Vagina (tissue), 2 donors: Measurements from ENCODE around the gene PLK5. TPM values are rescaled to one million over a fixed set of nuclear protein-coding genes. Genes with fewer than 3 reads are reported as not detected.
"Not testable (repeated sequence)": the region's sequence is repeated elsewhere in the genome, so short reads cannot be mapped to it uniquely, and the experiment has no call there.

Experiments
- DNase-seq, 2 donors: peaks; one replicate each; pipeline ENCODE4 v3.0.0-alpha.2; 2017; ENCODE audit errors: extremely low spot score in 2 of 2
- H3K27ac ChIP-seq: fragments of 200-600 bp; sonication (generic); one replicate; pipeline ENCODE4 v1.5.1; 2019
- H3K27me3 ChIP-seq: fragments of 200-600 bp; sonication (generic); one replicate; pipeline ENCODE4 v1.5.1; 2019
- H3K36me3 ChIP-seq, 2 donors: fragments of 200-600 bp; sonication (generic); one replicate each; pipeline ENCODE4 v1.5.1; 2017 to 2019
- H3K4me1 ChIP-seq: fragments of 200-600 bp; sonication (generic); one replicate; pipeline ENCODE4 v1.5.1; 2019
- H3K4me3 ChIP-seq, 2 donors: fragments of 200-600 bp; sonication (generic); 1 replicate in 1 of 2; 2 replicates in 1 of 2; pipeline ENCODE4 v1.5.1; 2016 to 2019
- H3K9me3 ChIP-seq: fragments of 200-600 bp; sonication (generic); one replicate; pipeline ENCODE4 v1.5.1; 2019
- CTCF ChIP-seq, 3 experiments: fragments of 450-650 bp in 2 of 3; fragments of 200-600 bp in 1 of 3; sonication (generic) in 1 of 3; IDR thresholded peaks; one replicate each; pipeline ENCODE4 v1.5.1; 2017 to 2019; ENCODE audit warnings: antibody characterized with exemption in 3 of 3, mild to moderate bottlenecking in 2 of 3, moderate library complexity in 2 of 3
- POLR2A ChIP-seq, 2 donors: fragments of 450-650 bp; IDR thresholded peaks; one replicate each; pipeline ENCODE4 v1.6.1; 2017; ENCODE audit warnings: antibody characterized with exemption in 2 of 2, mild to moderate bottlenecking in 2 of 2, moderate library complexity in 2 of 2
- POLR2AphosphoS5 ChIP-seq, 2 donors: sonication (generic); formaldehyde crosslinking; IDR thresholded peaks; one replicate each; pipeline ENCODE4 v1.9.0; 2017; ENCODE audit warnings: antibody characterized with exemption in 2 of 2, mild to moderate bottlenecking in 2 of 2, low read depth in 1 of 2; ENCODE audit not compliant: insufficient read depth in 1 of 2
- intact Hi-C: fragments of 100-400 bp; cut with DNase I; formaldehyde crosslinking; loops from one replicate; pipeline ENCODE4 v1.15.1; 2023
- total RNA-seq: library from RNA; depleted of rRNA; stranded (reverse); fragments of >200 nt; gene quantifications from one replicate; pipeline ENCODE4 v1.2.3, GENCODE V29; 2016

The PLK5 gene
- total RNA-seq, 1 donor from 2014 or later = 0.49 TPM

- TF ChIP-seq CTCF (IDR thresholded peaks at IDR 0.05) (no peak), POLR2A (IDR thresholded peaks at IDR 0.05) (no peak), POLR2AphosphoS5 (IDR thresholded peaks at IDR 0.05; ENCODE audit: insufficient read depth in 1 of 2, low read depth in 1 of 2) (no peak)
- no peaks in the 10 kb centered on the region for H3K27me3 ChIP-seq
- no peak for DNase-seq
- H3K27ac ChIP-seq = no peak overlapping the region
- no peaks in the 10 kb centered on the region for H3K9me3 ChIP-seq
- H3K36me3 ChIP-seq = no peaks in the 10 kb centered on the region
- H3K4me1 ChIP-seq = no peaks in the 10 kb centered on the region
- intact Hi-C loops = no loop called here
- no peak overlapping the region for H3K4me3 ChIP-seq
Measured at GRCh38 chr19:1532003-1532402, 8.1 kb downstream of the PLK5 start.

GRCh38 chr19:1533510-1534150, 9.8 kb downstream of the PLK5 start:
- H3K9me3 ChIP-seq = no peaks in the 10 kb centered on the region
- peaks cover 2% of the 10 kb centered on the region for H3K4me1 ChIP-seq
- H3K4me3 ChIP-seq = no peak overlapping the region
- no peaks in the 10 kb centered on the region for H3K36me3 ChIP-seq
- H3K27me3 ChIP-seq = no peaks in the 10 kb centered on the region
- TF ChIP-seq POLR2AphosphoS5 (IDR thresholded peaks at IDR 0.05; ENCODE audit: insufficient read depth in 1 of 2, low read depth in 1 of 2) = no peak
- TF ChIP-seq POLR2A (IDR thresholded peaks at IDR 0.05) = no peak
- no peak for TF ChIP-seq CTCF (IDR thresholded peaks at IDR 0.05)
- no peak overlapping the region for H3K27ac ChIP-seq
- intact Hi-C loops = no loop called here
- DNase-seq = no peak

- DNase-seq = no peak
- TF ChIP-seq POLR2AphosphoS5 (IDR thresholded peaks at IDR 0.05; ENCODE audit: insufficient read depth in 1 of 2, low read depth in 1 of 2) (no peak), POLR2A (IDR thresholded peaks at IDR 0.05) (no peak), CTCF (IDR thresholded peaks at IDR 0.05) (no peak)
- H3K4me3 ChIP-seq = no peak overlapping the region
- no peak overlapping the region for H3K27ac ChIP-seq
- H3K9me3 ChIP-seq = no peaks in the 10 kb centered on the region
- peaks cover 7% of the 10 kb centered on the region for H3K4me1 ChIP-seq
- intact Hi-C loops = no loop called here
- no peaks in the 10 kb centered on the region for H3K27me3 ChIP-seq
- H3K36me3 ChIP-seq = no peaks in the 10 kb centered on the region
Measured at GRCh38 chr19:1534972-1535371, 11.1 kb downstream of the PLK5 start.

GRCh38 chr19:1535699-1536098, 11.8 kb downstream of the PLK5 start:
- H3K4me3 ChIP-seq, H3K27me3 ChIP-seq, DNase-seq, H3K9me3 ChIP-seq, H3K4me1 ChIP-seq, intact Hi-C loops, H3K27ac ChIP-seq, H3K36me3 ChIP-seq: not testable (repeated sequence)

- peak overlapping the region in 1 of 2 donors; percentile 3 for H3K4me3 ChIP-seq
- no peak overlapping the region for H3K27ac ChIP-seq
- intact Hi-C loops = no loop called here
- peaks cover 7% of the 10 kb centered on the region for H3K4me1 ChIP-seq
- no peaks in the 10 kb centered on the region for H3K36me3 ChIP-seq
- no peaks in the 10 kb centered on the region for H3K9me3 ChIP-seq
- no peaks in the 10 kb centered on the region for H3K27me3 ChIP-seq
- no peak for TF ChIP-seq POLR2A (IDR thresholded peaks at IDR 0.05)
- no peak for TF ChIP-seq CTCF (IDR thresholded peaks at IDR 0.05)
- TF ChIP-seq POLR2AphosphoS5 (IDR thresholded peaks at IDR 0.05; ENCODE audit: insufficient read depth in 1 of 2, low read depth in 1 of 2) = no peak
- no peak for DNase-seq
Measured at GRCh38 chr19:1538978-1539377, 15.1 kb downstream of the PLK5 start.

- DNase-seq, H3K4me1 ChIP-seq, H3K27me3 ChIP-seq, H3K4me3 ChIP-seq, H3K9me3 ChIP-seq, H3K36me3 ChIP-seq, intact Hi-C loops: not testable (repeated sequence)
- peak overlapping the region; percentile 48 for H3K27ac ChIP-seq
Measured at GRCh38 chr19:1539749-1540148, 15.9 kb downstream of the PLK5 start.
